Activated T-cell treated with anti-CD3 and anti-CD28 coated beads for 24 hours (primary cell): Measurements from ENCODE around the gene SEMA3F.

Experiments
- DNase-seq: peaks from one replicate; pipeline ENCODE4 v3.0.0-alpha.2; 2020; ENCODE audit warnings: low read depth

SEMA3F gene

GRCh38 chr3:50156549-50157493, 1.7 kb downstream of the SEMA3F start:
- DNase-seq = no peak

GRCh38 chr3:50157827-50158529, 2.9 kb downstream of the SEMA3F start:
- no peak for DNase-seq

DNA sequence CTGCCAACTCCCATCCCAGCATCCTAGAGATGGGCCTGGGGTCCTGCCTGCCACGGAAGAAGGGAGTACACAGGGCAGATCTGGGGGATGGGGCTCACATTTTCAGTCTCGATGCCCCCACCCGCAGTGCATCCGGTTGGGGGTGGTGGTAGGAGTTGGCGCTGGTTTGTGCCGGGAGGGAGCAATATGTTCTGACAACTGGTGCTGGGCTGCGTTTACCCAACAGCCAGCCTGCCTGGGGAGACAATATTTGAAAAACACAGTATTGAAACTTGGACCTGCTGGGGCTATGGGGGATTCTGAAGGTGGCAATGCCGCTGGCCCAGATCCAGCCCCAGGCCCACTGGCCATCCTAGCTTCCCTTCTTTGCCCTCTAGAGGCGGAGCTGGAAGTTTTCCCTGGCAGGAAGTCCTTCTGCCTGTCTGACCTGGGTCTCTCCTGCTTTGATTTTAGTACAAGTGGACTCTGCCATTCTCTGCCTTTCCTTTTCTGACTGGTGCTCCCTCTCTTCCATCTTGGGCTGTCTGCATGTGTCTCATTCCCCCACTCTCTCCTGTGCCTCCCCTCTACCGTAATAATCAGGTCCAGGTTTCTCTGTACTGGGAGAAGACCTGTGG, 3.5 kb downstream of the SEMA3F start:
- DNase-seq = no peak

DNA sequence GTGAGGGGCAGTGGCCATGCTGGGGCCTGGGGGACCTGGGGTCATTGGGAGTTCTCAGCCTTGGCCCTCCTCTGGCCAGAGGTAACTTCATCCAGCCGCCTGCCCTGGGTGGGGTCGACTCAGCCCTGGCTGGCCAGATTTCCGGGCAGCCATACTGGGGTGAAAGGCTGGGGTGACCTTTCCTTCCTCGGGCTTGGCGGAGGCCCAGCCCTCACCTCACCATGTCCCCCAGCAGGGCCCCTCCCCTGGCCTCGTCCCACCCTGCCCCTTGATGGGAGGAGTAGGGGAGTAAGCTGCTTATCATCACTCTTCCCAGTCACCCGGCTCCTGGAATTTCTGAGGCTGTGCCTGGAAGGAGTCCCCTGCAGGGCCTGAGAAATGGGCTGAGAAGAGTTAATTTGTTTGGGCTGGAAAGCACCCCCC, 5.4 kb downstream of the SEMA3F start:
- no peak for DNase-seq

DNA sequence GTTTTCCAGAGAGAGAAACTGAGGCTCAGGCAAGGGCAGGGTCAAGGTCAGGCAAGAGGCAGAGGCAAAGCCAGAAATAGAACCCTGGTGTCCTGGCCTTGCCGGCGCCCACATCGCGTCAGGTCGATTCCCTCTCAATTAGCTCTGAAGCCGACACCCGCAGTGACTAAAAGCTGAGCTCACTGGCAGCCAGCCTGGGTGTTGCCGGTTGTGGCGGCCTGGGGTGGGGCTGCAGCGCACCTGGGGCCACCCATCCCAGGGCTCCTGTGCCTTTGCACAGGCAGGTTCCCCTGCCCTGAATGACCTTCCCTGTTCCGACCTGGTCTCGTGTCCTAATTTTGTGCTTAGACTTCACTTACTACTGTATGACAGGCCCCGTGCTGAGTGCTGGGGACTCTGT, 6.2 kb downstream of the SEMA3F start:
- DNase-seq = no peak

GRCh38 chr3:50162034-50162883, 7.1 kb downstream of the SEMA3F start:
- DNase-seq = no peak

DNA sequence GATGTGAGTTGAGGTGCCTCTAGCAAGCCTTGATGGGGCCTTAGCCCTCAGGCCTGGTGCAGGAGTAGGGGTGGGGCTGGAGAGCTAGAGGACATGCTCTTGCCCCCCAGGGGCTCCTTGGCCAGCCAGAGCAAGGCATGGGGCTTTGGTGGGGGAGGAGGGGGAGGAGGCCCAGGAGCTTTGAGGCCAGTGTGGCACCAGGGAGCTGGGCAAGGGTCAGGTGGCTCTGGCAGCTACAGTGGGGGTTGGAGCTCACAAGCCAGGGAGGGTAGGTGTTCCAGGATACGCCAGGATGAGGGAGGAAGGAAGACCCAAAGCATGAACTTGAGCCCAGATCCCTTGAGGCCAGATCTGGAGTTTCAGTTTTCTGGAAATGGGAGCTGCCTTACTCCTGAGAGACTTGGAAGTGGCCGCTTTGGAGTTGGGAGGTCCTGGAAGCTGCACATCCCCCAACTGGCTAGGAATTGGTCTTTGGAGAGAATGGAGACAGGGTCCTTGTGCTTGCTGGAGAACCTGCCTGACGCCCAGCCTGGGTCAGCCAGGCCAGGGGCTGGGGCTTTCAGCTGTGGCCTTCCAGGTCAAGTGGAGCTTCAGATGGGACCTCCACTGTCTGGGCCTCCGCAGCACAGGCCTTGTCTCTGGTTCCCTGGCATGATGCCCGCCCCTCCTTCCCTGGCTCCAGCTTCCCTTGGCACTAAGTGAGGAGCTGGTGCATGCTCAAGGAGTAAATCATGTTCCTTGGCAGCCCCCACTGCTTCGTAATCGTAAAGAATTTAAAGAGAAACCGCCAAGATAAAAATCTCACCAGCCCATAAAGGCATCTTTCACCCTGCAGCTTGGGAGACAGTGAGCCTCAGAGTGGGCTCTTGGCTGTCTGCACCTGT, 8.7 kb downstream of the SEMA3F start:
- DNase-seq = no peak

- no peak for DNase-seq
These were observed 9.4 kb downstream of the SEMA3F start for GRCh38 chr3:50164481-50164880.

GRCh38 chr3:50164984-50165909, 10.1 kb downstream of the SEMA3F start:
- DNase-seq = no peak

DNA sequence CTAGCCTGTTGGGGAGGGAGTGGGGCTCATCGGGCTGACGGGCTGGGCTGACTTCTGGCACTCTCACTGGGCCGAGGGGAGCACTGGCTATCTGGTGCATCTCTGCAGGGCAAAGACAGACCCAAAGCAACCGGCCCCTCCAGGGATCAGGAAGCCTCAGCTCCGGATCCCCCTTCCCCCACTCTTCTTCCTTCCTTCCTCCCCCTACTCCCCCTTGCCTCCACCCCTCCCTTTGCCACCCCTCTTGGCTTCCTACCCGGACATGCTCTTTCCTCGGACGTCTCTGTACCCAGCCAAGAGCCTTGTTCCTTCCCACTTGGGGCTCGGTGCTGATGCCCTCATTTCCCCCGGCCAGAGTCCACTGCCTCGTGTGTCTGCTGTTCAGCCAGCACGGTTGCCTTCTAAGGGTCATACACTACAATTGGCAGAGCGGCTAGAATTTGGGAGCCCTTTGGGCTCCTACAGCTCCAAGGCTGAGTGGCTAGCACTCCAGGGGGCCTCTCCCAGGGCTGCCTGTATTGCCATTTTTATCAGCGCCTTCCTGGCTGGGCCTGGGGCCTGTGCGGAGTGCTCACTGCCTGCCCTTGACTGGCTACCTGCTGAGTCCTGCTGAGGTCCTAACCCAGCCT, 10.9 kb downstream of the SEMA3F start:
- DNase-seq = no peak

DNA sequence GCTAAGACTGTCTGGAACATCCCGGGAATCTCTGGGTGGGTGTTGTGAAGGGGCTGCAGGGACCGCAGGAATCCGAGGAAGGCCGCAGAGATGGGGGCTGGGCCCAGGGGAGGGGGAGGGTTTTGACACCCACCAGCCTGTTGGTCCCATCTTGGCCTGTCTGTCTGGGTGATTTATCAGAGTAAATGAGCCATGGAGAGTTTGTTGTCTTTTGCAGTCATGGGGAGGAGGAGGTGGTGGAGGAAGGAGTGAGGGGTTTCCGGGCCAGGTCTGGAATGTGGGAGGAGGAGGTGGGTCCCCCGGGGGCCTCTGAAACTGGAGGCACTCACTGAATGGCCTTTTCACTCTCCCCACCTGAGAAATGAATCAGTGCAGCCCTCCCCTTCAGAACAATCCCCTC, 11.5 kb downstream of the SEMA3F start:
- no peak for DNase-seq

GRCh38 chr3:50167069-50167840, 12.1 kb downstream of the SEMA3F start:
- no peak for DNase-seq

DNA sequence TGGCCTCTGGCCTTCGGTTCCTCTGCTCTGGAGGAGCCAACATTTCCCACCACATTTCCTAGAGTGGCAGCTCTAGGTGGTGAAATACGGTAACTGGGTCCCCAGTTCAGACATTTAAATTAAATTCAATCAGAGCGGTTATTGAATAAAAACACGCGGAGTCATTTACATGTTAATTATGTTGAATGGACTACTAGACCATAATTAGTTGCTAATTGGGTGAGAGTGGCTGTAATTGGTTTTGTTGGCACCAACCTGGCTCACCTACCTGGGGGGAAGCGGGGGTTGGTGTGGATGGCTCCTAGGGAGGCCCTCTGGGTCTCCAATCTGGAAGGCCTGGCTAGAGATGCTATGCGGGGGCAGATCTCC, 12.7 kb downstream of the SEMA3F start:
- no peak for DNase-seq

DNA sequence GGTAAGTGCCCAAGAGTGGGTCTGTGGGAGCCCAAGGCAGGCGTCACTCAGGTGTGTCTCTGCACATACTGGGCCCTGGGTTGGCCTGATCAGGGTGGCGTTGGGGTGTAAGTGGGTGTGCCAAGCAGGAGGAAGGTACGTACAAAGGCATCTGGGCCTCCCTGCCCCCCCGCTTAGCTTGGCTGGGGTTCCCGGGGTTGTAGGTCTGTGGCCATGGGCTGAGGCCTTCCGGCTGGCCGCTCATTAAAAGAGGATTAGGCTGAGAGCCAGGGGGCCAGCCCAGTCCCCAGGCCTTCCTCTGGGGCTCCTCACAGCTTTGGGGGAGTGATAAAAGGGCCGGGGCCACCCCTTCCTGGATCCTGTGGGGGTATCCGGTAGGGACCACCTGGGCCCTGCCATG, 13.3 kb downstream of the SEMA3F start:
- no peak for DNase-seq

DNA sequence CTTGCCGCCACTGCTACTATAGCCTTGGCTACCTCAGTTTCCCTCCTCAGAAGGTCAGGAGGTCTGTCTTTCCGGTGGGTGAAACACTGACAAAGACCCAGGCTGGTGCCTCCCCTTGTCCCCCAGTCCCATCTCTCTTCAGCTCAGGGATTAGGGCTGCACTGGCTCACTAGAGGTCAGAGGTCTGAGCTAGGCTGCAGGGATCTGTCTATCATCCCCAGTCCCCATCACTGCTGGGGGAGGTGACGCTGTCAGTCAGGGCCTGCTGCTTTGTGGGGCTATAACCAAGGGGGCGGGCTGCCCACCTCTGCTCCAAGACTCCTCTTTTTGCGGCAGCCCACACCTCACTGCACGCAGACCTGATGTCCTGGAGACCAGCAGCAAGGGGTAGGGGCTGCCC, 13.7 kb downstream of the SEMA3F start:
- DNase-seq = no peak

DNA sequence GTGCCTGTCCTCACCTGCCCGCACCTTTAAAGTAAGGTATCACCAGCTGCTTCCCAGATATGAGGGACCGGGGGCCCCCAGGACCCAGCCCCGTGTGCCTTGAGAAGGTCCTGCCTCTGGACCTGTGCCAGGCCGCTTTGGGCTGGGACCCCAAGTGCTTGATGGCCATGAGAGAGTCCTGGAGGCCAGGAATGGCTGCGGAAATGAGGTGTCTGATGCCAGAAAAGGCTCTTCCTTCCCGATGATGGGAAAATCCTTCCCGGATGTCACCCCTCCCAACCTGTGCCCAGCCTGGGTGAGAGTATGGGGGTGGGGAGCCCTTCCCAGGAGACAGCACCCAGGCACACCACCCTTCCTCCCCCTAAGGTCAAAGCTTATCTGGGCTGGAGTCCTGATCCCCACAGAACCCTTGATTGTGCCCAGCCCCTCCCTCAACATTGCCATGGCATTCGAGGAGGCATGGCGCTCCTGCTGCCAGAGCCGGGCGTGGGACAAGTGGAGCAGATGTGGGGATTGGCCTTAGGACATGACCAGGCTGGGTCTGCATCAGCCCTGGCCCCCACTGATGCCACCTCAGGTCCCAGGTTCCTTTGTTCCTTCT, 14.2 kb downstream of the SEMA3F start:
- DNase-seq = no peak

DNA sequence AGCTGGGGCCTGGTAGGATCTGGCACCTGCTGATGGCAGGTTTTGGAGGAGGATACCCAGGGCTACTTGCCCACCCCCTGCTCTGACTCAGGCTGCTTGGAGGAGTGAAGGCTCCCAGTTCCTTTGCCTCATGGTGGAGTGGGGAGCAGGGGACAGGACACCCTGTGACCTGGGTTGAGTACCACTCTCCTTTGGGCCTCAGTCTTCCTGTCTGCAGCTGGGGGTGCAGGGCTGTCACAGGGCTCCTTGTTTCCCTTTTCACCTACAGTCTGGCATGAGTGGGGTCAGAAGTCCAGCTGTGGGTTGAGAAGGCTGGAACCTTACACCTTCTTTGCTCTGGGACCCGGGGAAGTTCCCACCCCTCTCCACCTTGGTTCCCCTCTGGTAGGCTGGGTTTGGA, 14.7 kb downstream of the SEMA3F start:
- DNase-seq = no peak

DNA sequence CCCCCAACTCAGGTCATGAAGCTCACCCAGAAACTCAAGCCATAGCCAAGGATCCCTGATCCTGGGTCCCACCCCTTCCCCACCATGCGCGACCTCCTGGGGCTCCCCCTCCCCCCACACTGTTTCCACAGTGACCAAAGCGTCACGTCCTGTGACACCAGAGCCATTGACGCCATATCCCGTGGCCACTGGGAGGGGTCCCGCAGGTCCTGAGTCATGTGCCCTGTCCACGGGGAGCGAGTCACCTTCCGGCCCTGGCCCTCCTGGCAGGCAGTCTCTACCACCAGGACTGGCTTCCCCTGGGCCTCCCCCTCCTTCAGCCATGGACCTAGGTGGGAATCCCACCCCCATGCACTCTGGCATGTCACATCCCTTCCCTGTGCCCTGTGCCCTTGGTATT, 15.6 kb downstream of the SEMA3F start:
- DNase-seq = no peak
